ENCODE measurements around the gene RNF187.

- TF ChIP-seq SUZ12 (IDR thresholded peaks at IDR 0.05; ENCODE audit: extremely low read depth, insufficient read depth, insufficient read length) (no peak), ZNF274 (IDR thresholded peaks at IDR 0.05; ENCODE audit: low read depth, low read length) (no peak)
These were observed 41.1 kb upstream of the RNF187 start for GRCh38 chr1:228445843-228446650.
